PC-3 (cell line): ENCODE measurements around the gene REEP6.
"Not testable (repeated sequence)": the region's sequence is repeated elsewhere in the genome, so short reads cannot be mapped to it uniquely, and the experiment has no call there.

Experiments
- CTCF ChIP-seq: fragments of 300-600 bp; sonication (generic); conservative IDR thresholded peaks from 2 replicates; pipeline ENCODE4 v1.5.1; 2017; ENCODE audit warnings: antibody characterized with exemption, low read depth, mild to moderate bottlenecking, low read length
- EZH2 ChIP-seq: fragments of 300-600 bp; sonication (generic); IDR thresholded peaks from one replicate; pipeline ENCODE4 v1.6.1; 2017; ENCODE audit warnings: antibody characterized with exemption, mild to moderate bottlenecking, low read length; ENCODE audit not compliant: unreplicated experiment

- TF ChIP-seq CTCF, EZH2: not testable (repeated sequence)
Observed at GRCh38 chr19:1477056-1477455, 13.9 kb upstream of the REEP6 start.
